HG03575 (cell line): ENCODE data around the gene XBP1.
"Not testable (repeated sequence)": the region's sequence is repeated elsewhere in the genome, so short reads cannot be mapped to it uniquely, and the experiment has no call there.

Experiments
- ATAC-seq: cut with Tn5 transposase; IDR thresholded peaks from one replicate; pipeline ENCODE4 v1.9.1; 2021; ENCODE audit not compliant: unreplicated experiment, insufficient number of reproducible peaks, low FRiP score; ENCODE audit errors: extremely low read depth

XBP1 gene

GRCh38 chr22:28800308-28801041, at the start of gene XBP1:
TSS of gene XBP1 (minus strand) at chr22:28800569.
- ATAC-seq, result no peak

- no peak for ATAC-seq
These were observed 46.6 kb upstream of the XBP1 start for GRCh38 chr22:28846994-28847393.

GRCh38 chr22:28844277-28844676, 43.9 kb upstream of the XBP1 start:
- ATAC-seq, result not testable (repeated sequence)

- ATAC-seq, result no peak
These were observed 43.3 kb upstream of the XBP1 start for GRCh38 chr22:28843633-28844032.

- ATAC-seq, result no peak
These were observed 40.7 kb upstream of the XBP1 start for GRCh38 chr22:28841111-28841510.

GRCh38 chr22:28838971-28839370, 38.6 kb upstream of the XBP1 start:
- no peak for ATAC-seq

- ATAC-seq, result no peak
These were observed 37.3 kb upstream of the XBP1 start for GRCh38 chr22:28837640-28838039.

- no peak for ATAC-seq
These were observed 35.3 kb upstream of the XBP1 start for GRCh38 chr22:28835630-28836189.

- ATAC-seq, result no peak
These were observed 33.0 kb upstream of the XBP1 start for GRCh38 chr22:28833276-28833923.

- no peak for ATAC-seq
These were observed 32.4 kb upstream of the XBP1 start for GRCh38 chr22:28832731-28833130.

GRCh38 chr22:28831140-28832072, 31.0 kb upstream of the XBP1 start:
- no peak for ATAC-seq

- no peak for ATAC-seq
These were observed 30.1 kb upstream of the XBP1 start for GRCh38 chr22:28830441-28830840.

- ATAC-seq, result no peak
These were observed 29.2 kb upstream of the XBP1 start for GRCh38 chr22:28829358-28830181.

- no peak for ATAC-seq
These were observed 26.6 kb upstream of the XBP1 start for GRCh38 chr22:28826921-28827320.

GRCh38 chr22:28826430-28826829, 26.1 kb upstream of the XBP1 start:
- ATAC-seq, result not testable (repeated sequence)

GRCh38 chr22:28824455-28824854, 24.1 kb upstream of the XBP1 start:
- ATAC-seq, result not testable (repeated sequence)

GRCh38 chr22:28822930-28823551, 22.7 kb upstream of the XBP1 start:
- no peak for ATAC-seq

- no peak for ATAC-seq
These were observed 21.1 kb upstream of the XBP1 start for GRCh38 chr22:28821452-28821851.
